Liver (tissue), 9 donors: ENCODE measurements around the gene PDE4D. TPM values are rescaled to one million over a fixed set of nuclear protein-coding genes. Genes with fewer than 3 reads are reported as not detected.
"Not testable (repeated sequence)": the region's sequence is repeated elsewhere in the genome, so short reads cannot be mapped to it uniquely, and the experiment has no call there.

Experiments used
- DNase-seq: peaks from one replicate; pipeline ENCODE4 v3.0.0-alpha.2; 2017; ENCODE audit warnings: low spot score
- H3K27ac ChIP-seq, 2 donors: one replicate each; pipeline ENCODE4 v1.7.0; 2013; ENCODE audit warnings: inconsistent platforms in 2 of 2, low read length in 2 of 2, control low read depth in 1 of 2, low read depth in 1 of 2, mild to moderate bottlenecking in 1 of 2
- H3K27me3 ChIP-seq, 4 donors: one replicate each; pipeline versions ENCODE4 v1.6.1 to v1.7.0; 2013; ENCODE audit warnings: low read length in 3 of 4, inconsistent platforms in 1 of 4, mild to moderate bottlenecking in 1 of 4, moderate library complexity in 1 of 4; ENCODE audit not compliant: control insufficient read depth in 4 of 4, insufficient read depth in 4 of 4
- H3K36me3 ChIP-seq, 4 donors: one replicate each; pipeline versions ENCODE4 v1.6.1 to v1.7.0; 2013; ENCODE audit warnings: low read length in 3 of 4, mild to moderate bottlenecking in 3 of 4, low read depth in 1 of 4, moderate library complexity in 1 of 4; ENCODE audit not compliant: control insufficient read depth in 4 of 4, insufficient read depth in 3 of 4
- H3K4me1 ChIP-seq, 4 donors: one replicate each; pipeline versions ENCODE4 v1.6.1 to v1.7.0; 2013; ENCODE audit warnings: low read length in 3 of 4, mild to moderate bottlenecking in 3 of 4, moderate library complexity in 1 of 4; ENCODE audit not compliant: control insufficient read depth in 4 of 4, insufficient read depth in 4 of 4
- H3K4me3 ChIP-seq, 3 donors: one replicate each; pipeline versions ENCODE4 v1.6.1 to v1.7.0; 2013; ENCODE audit warnings: low read length in 3 of 3, control low read depth in 1 of 3, low read depth in 1 of 3, mild to moderate bottlenecking in 1 of 3
- H3K9ac ChIP-seq, 2 donors: one replicate each; pipeline ENCODE4 v1.7.0; 2013; ENCODE audit warnings: low read length in 2 of 2, mild to moderate bottlenecking in 2 of 2, moderate library complexity in 2 of 2, control low read depth in 1 of 2, low read depth in 1 of 2
- H3K9me3 ChIP-seq, 4 donors: one replicate each; pipeline versions ENCODE4 v1.6.1 to v1.7.0; 2013; ENCODE audit warnings: low read length in 3 of 4; ENCODE audit not compliant: control insufficient read depth in 4 of 4
- ATF3 ChIP-seq: IDR thresholded peaks from 2 replicates; pipeline ENCODE4 v1.6.1; 2016; ENCODE audit warnings: antibody characterized with exemption
- CTCF ChIP-seq: fragments of 150-350 bp; IDR thresholded peaks from 2 replicates; pipeline ENCODE4 v1.5.1; 2017; ENCODE audit warnings: improper control_type of control experiment, low read depth, low read length; ENCODE audit not compliant: missing input control
- EGR1 ChIP-seq, 2 donors: IDR thresholded peaks; 2 replicates each; pipeline ENCODE4 v1.6.1; 2016 to 2018; ENCODE audit warnings: antibody characterized with exemption in 2 of 2, low read depth in 2 of 2
- FOXA1 ChIP-seq: IDR thresholded peaks from 2 replicates; pipeline ENCODE4 v1.6.1; 2016; ENCODE audit warnings: antibody characterized with exemption
- FOXA2 ChIP-seq: IDR thresholded peaks from 2 replicates; pipeline ENCODE4 v1.6.1; 2016; ENCODE audit warnings: antibody characterized with exemption
- GABPA ChIP-seq, 2 donors: IDR thresholded peaks in 1 of 2; conservative IDR thresholded peaks in 1 of 2; 2 replicates each; pipeline ENCODE4 v1.6.1; 2016; ENCODE audit warnings: antibody characterized with exemption in 2 of 2, mild to moderate bottlenecking in 1 of 2, moderate library complexity in 1 of 2
- HNF4A ChIP-seq, 2 donors: conservative IDR thresholded peaks; 2 replicates each; pipeline ENCODE4 v1.6.1; 2016; ENCODE audit warnings: antibody characterized with exemption in 2 of 2, mild to moderate bottlenecking in 2 of 2
- HNF4G ChIP-seq: IDR thresholded peaks from 2 replicates; pipeline ENCODE4 v1.6.1; 2016; ENCODE audit warnings: antibody characterized with exemption
- JUND ChIP-seq, 2 donors: IDR thresholded peaks; 2 replicates each; pipeline ENCODE4 v1.6.1; 2016; ENCODE audit warnings: antibody characterized with exemption in 2 of 2
- MAX ChIP-seq: IDR thresholded peaks from 2 replicates; pipeline ENCODE4 v1.6.1; 2016; ENCODE audit warnings: antibody characterized with exemption
- NR2F2 ChIP-seq: IDR thresholded peaks from 2 replicates; pipeline ENCODE4 v1.6.1; 2016; ENCODE audit warnings: antibody characterized with exemption
- RAD21 ChIP-seq, 2 donors: IDR thresholded peaks; 2 replicates each; pipeline ENCODE4 v1.6.1; 2016; ENCODE audit warnings: antibody characterized with exemption in 2 of 2, mild to moderate bottlenecking in 2 of 2
- REST ChIP-seq: IDR thresholded peaks from 2 replicates; pipeline ENCODE4 v1.6.1; 2016; ENCODE audit warnings: antibody characterized with exemption, mild to moderate bottlenecking
- RXRA ChIP-seq, 2 donors: IDR thresholded peaks; 2 replicates each; pipeline ENCODE4 v1.6.1; 2017 to 2018; ENCODE audit warnings: antibody characterized with exemption in 2 of 2, mild to moderate bottlenecking in 1 of 2
- SP1 ChIP-seq: IDR thresholded peaks from 2 replicates; pipeline ENCODE4 v1.6.1; 2018; ENCODE audit warnings: antibody characterized with exemption, mild to moderate bottlenecking
- TAF1 ChIP-seq: conservative IDR thresholded peaks from 2 replicates; pipeline ENCODE4 v1.6.1; 2016; ENCODE audit warnings: antibody characterized with exemption, mild to moderate bottlenecking
- YY1 ChIP-seq: IDR thresholded peaks from 2 replicates; pipeline ENCODE4 v1.6.1; 2016; ENCODE audit warnings: antibody characterized with exemption, mild to moderate bottlenecking
- ZBTB33 ChIP-seq: IDR thresholded peaks from 2 replicates; pipeline ENCODE4 v1.6.1; 2016; ENCODE audit warnings: antibody characterized with exemption
- WGBS: extraction: QIAGEN DNeasy Blood & Tissue Kit; methylation state at CpG from one replicate; pipeline ENCODE4 v1.1.7; 2013; 5-methylcytosine and 5-hydroxymethylcytosine counted together
- polyA plus RNA-seq, 2 donors: library from polyadenylated mRNA; stranded (reverse) in 1 of 2; unstranded in 1 of 2; fragments of 200-250 nt in 1 of 2; fragments of >200 nt in 1 of 2; fragmentation: Nextera tagmentation in 1 of 2; extraction: Ambion mirVana in 1 of 2; gene quantifications; one replicate each; pipeline versions ENCODE4 v1.2.1 to v1.2.3, GENCODE V29; 2013 to 2015
- total RNA-seq, 2 donors: library from RNA; depleted of rRNA; stranded (reverse); fragments of >200 nt; gene quantifications; one replicate each; pipeline ENCODE4 v1.2.3, GENCODE V29; 2014
- donor health status: healthy.
- donor health status: healthy.
- donor health status: healthy.
- donor health status: healthy.
- donor health status: healthy.

The PDE4D gene
- total and polyA plus RNA-seq, 4 donors = 0.67 to 11.9 (median 6.5) TPM

- Histone ChIP-seq H3K4me3 (no peak overlapping the region), H3K9ac (no peak overlapping the region), H3K36me3 (no peaks in the 10 kb centered on the region), H3K9me3 (no peaks in the 10 kb centered on the region), H3K4me1 (no peaks in the 10 kb centered on the region), H3K27ac (no peak overlapping the region), H3K27me3 (peaks cover 0 to 6% (median 1%) of the 10 kb centered on the region in 4 donors)
- no peak for DNase-seq
- TF ChIP-seq ZBTB33 = no peak
- no peak for TF ChIP-seq NR2F2
- TF ChIP-seq EGR1 (IDR thresholded peaks at IDR 0.05; ENCODE audit: low read depth in 2 of 2) = no peak
- TF ChIP-seq HNF4A (conservative IDR thresholded peaks at IDR 0.05) = no peak
- no peak for TF ChIP-seq SP1
- no peak for TF ChIP-seq HNF4G
- no peak for TF ChIP-seq JUND (IDR thresholded peaks at IDR 0.05)
- TF ChIP-seq RXRA (IDR thresholded peaks at IDR 0.05) = no peak
- no peak for TF ChIP-seq CTCF
- no peak for TF ChIP-seq GABPA (IDR thresholded peaks at IDR 0.05 in 1 of 2, conservative IDR thresholded peaks at IDR 0.05 in 1 of 2)
- TF ChIP-seq YY1 = no peak
- no peak for TF ChIP-seq MAX
- no peak for TF ChIP-seq FOXA1
- TF ChIP-seq TAF1 = no peak
- TF ChIP-seq RAD21 (IDR thresholded peaks at IDR 0.05) = no peak
- TF ChIP-seq FOXA2 = no peak
- TF ChIP-seq REST = no peak
- TF ChIP-seq ATF3 = no peak
- WGBS = 47% methylated on average over 3 of the region's 3 CpGs
These were observed 934.8 kb downstream of the PDE4D start for GRCh38 chr5:58958701-58959100.

- not testable (repeated sequence) for H3K27ac ChIP-seq, H3K36me3 ChIP-seq, H3K9ac ChIP-seq, H3K4me1 ChIP-seq, H3K27me3 ChIP-seq, H3K9me3 ChIP-seq, DNase-seq, H3K4me3 ChIP-seq
- 77% methylated on average over 2 of the region's 2 CpGs for WGBS
These were observed 940.3 kb downstream of the PDE4D start for GRCh38 chr5:58953218-58953617.
